Muscle layer of duodenum (tissue), 2 donors: ENCODE results near the gene SSRP1.

Source experiments
- H3K27ac ChIP-seq: one replicate; pipeline ENCODE4 v1.7.0; 2013; ENCODE audit warnings: mild to moderate bottlenecking, low read length
- H3K27me3 ChIP-seq: one replicate; pipeline ENCODE4 v1.7.0; 2013; ENCODE audit warnings: low read depth, mild to moderate bottlenecking, control low read depth, low read length
- H3K36me3 ChIP-seq, 2 donors: one replicate each; pipeline ENCODE4 v1.7.0; 2013; ENCODE audit warnings: low read length in 2 of 2, control low read depth in 1 of 2, mild to moderate bottlenecking in 1 of 2; ENCODE audit not compliant: insufficient read depth in 2 of 2, control insufficient read depth in 1 of 2
- H3K4me1 ChIP-seq, 2 donors: one replicate each; pipeline ENCODE4 v1.7.0; 2013; ENCODE audit warnings: low read length in 2 of 2, mild to moderate bottlenecking in 2 of 2, control low read depth in 1 of 2, moderate library complexity in 1 of 2; ENCODE audit not compliant: insufficient read depth in 2 of 2, control insufficient read depth in 1 of 2
- H3K4me3 ChIP-seq, 2 donors: one replicate each; pipeline ENCODE4 v1.7.0; 2013; ENCODE audit warnings: low read length in 2 of 2, low read depth in 1 of 2, mild to moderate bottlenecking in 1 of 2
- H3K9me3 ChIP-seq, 2 donors: one replicate each; pipeline ENCODE4 v1.7.0; 2013; ENCODE audit warnings: low read length in 2 of 2, control low read depth in 1 of 2, mild to moderate bottlenecking in 1 of 2; ENCODE audit not compliant: control insufficient read depth in 1 of 2
- donor health status: healthy.

Gene SSRP1

GRCh38 chr11:57322256-57323166, 13.2 kb downstream of the SSRP1 start:
- peaks cover 25 to 41% of the 10 kb centered on the region in 2 donors for H3K4me1 ChIP-seq
- peaks cover 18 to 28% of the 10 kb centered on the region in 2 donors for H3K36me3 ChIP-seq
- no peaks in the 10 kb centered on the region for H3K27me3 ChIP-seq
- peak overlapping the region; percentile 82 for H3K27ac ChIP-seq
- no peaks in the 10 kb centered on the region for H3K9me3 ChIP-seq
- H3K4me3 ChIP-seq, result peak overlapping the region; percentile 78 to 83

GRCh38 chr11:57321388-57322255, 14.1 kb downstream of the SSRP1 start:
- H3K4me1 ChIP-seq, result peaks cover 30 to 50% of the 10 kb centered on the region in 2 donors
- H3K36me3 ChIP-seq, result peaks cover 18 to 29% of the 10 kb centered on the region in 2 donors
- H3K9me3 ChIP-seq, result no peaks in the 10 kb centered on the region
- peak overlapping the region; percentile 82 for H3K27ac ChIP-seq
- no peaks in the 10 kb centered on the region for H3K27me3 ChIP-seq
- peak overlapping the region; percentile 34 to 52 for H3K4me3 ChIP-seq

GRCh38 chr11:57320719-57321387, 14.8 kb downstream of the SSRP1 start:
- Histone ChIP-seq H3K36me3 (peaks cover 21 to 35% of the 10 kb centered on the region in 2 donors), H3K4me3 (peak overlapping the region; percentile 34 to 52), H3K27ac (peak overlapping the region; percentile 82), H3K27me3 (no peaks in the 10 kb centered on the region), H3K4me1 (peaks cover 34 to 52% of the 10 kb centered on the region in 2 donors), H3K9me3 (no peaks in the 10 kb centered on the region)

GRCh38 chr11:57320067-57320718, 15.5 kb downstream of the SSRP1 start:
- Histone ChIP-seq H3K9me3 (no peaks in the 10 kb centered on the region), H3K27ac (no peak overlapping the region), H3K27me3 (no peaks in the 10 kb centered on the region), H3K4me1 (peaks cover 32 to 49% of the 10 kb centered on the region in 2 donors), H3K36me3 (peaks cover 21 to 39% of the 10 kb centered on the region in 2 donors), H3K4me3 (peak overlapping the region in 1 of 2 donors; percentile 3)

- H3K27me3 ChIP-seq, result no peaks in the 10 kb centered on the region
- no peak overlapping the region for H3K4me3 ChIP-seq
- peaks cover 27 to 45% of the 10 kb centered on the region in 2 donors for H3K4me1 ChIP-seq
- no peak overlapping the region for H3K27ac ChIP-seq
- H3K36me3 ChIP-seq, result peaks cover 27 to 53% of the 10 kb centered on the region in 2 donors
- H3K9me3 ChIP-seq, result no peaks in the 10 kb centered on the region
Measured at GRCh38 chr11:57318178-57318577, 17.5 kb downstream of the SSRP1 start.

GRCh38 chr11:57316017-57316416, 19.7 kb downstream of the SSRP1 start:
- H3K9me3 ChIP-seq, result no peaks in the 10 kb centered on the region
- peaks cover 32 to 60% of the 10 kb centered on the region in 2 donors for H3K36me3 ChIP-seq
- peaks cover 33 to 64% of the 10 kb centered on the region in 2 donors for H3K4me1 ChIP-seq
- no peak overlapping the region for H3K4me3 ChIP-seq
- H3K27ac ChIP-seq, result peak overlapping the region; percentile 5
- no peaks in the 10 kb centered on the region for H3K27me3 ChIP-seq

- H3K27ac ChIP-seq, result peak overlapping the region; percentile 5
- H3K9me3 ChIP-seq, result no peaks in the 10 kb centered on the region
- no peaks in the 10 kb centered on the region for H3K27me3 ChIP-seq
- no peak overlapping the region for H3K4me3 ChIP-seq
- peaks cover 32 to 62% of the 10 kb centered on the region in 2 donors for H3K36me3 ChIP-seq
- peaks cover 33 to 68% of the 10 kb centered on the region in 2 donors for H3K4me1 ChIP-seq
Measured at GRCh38 chr11:57315491-57315890, 20.2 kb downstream of the SSRP1 start.

- Histone ChIP-seq H3K4me1 (peaks cover 33 to 72% of the 10 kb centered on the region in 2 donors), H3K27ac (no peak overlapping the region), H3K4me3 (no peak overlapping the region), H3K9me3 (no peaks in the 10 kb centered on the region), H3K27me3 (no peaks in the 10 kb centered on the region), H3K36me3 (peaks cover 37 to 60% of the 10 kb centered on the region in 2 donors)
Measured at GRCh38 chr11:57314221-57314973, 21.3 kb downstream of the SSRP1 start.

GRCh38 chr11:57313788-57314135, 21.9 kb downstream of the SSRP1 start:
- H3K9me3 ChIP-seq, result no peaks in the 10 kb centered on the region
- H3K36me3 ChIP-seq, result peaks cover 37 to 60% of the 10 kb centered on the region in 2 donors
- no peaks in the 10 kb centered on the region for H3K27me3 ChIP-seq
- H3K4me3 ChIP-seq, result no peak overlapping the region
- peaks cover 33 to 73% of the 10 kb centered on the region in 2 donors for H3K4me1 ChIP-seq
- no peak overlapping the region for H3K27ac ChIP-seq
